Measurements from ENCODE around the gene GPAT2. TPM values are rescaled to one million over a fixed set of nuclear protein-coding genes. Genes with fewer than 3 reads are reported as not detected.
"Not testable (repeated sequence)": the region's sequence is repeated elsewhere in the genome, so short reads cannot be mapped to it uniquely, and the experiment has no call there.

Gene GPAT2
- total and polyA plus RNA-seq, 4 donors = 1.2 to 6.2 (median 4.8) TPM

DNA sequence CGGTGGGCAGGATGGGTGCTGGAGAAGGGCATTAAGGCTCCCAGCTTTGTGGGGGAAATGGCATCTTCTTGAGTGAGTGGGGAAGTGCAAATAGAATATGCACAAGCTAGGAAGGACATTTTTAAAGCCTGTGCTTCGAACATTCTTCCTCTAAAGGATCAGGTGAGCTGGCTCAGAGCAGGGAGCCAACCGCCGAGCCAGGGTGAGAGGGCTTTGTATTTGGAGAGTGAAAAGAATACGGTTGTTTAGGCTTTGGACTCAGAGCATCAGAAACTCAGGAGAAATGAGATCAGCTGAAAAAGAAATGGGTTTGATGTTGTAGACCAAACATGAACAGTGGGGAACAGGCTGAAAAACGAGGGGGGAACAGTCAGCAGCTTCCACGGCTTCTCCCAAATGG lies 19.8 kb upstream of the GPAT2 start:
- not testable (repeated sequence) for H3K4me1 ChIP-seq (ENCODE audit: control insufficient read depth in 5 of 5, insufficient read depth in 5 of 5, low read length in 5 of 5); H3K4me3 ChIP-seq; H3K27ac ChIP-seq (ENCODE audit: low read depth in 1 of 2, low read length in 1 of 2); DNase-seq; H3K9ac ChIP-seq (ENCODE audit: insufficient read depth in 1 of 2, low read length in 2 of 2); H3K36me3 ChIP-seq (ENCODE audit: control insufficient read depth in 4 of 4, insufficient read depth in 4 of 4, low read length in 4 of 4); ATAC-seq (ENCODE audit: insufficient read depth, low FRiP score); H3K27me3 ChIP-seq (ENCODE audit: control insufficient read depth in 3 of 3, insufficient read depth in 3 of 3, low read length in 2 of 3); H3K9me3 ChIP-seq (ENCODE audit: control insufficient read depth in 4 of 4, insufficient read depth in 3 of 4, low read length in 3 of 4)
- 84 to 92% methylated on average over 6 of the region's 7 CpGs for WGBS, 2 donors

DNA sequence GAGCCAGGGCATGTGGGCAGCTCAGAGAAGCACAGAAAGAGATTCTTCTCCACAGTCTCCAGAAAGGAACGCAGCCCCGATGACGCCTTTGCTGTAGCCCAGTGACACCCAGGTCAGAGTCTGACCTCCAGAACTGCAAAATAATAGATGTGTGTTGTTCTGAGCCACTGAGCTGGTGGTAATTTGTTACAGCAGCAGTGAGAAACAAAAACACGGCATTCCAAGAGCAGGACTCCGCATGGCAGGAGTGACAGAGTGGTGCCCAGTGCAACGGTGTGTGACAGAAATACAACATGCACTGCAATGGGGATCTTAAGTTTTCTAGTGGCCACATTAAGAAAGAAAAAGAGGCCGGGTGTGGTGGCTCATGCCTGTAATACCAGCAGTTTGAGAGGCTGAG lies 18.7 kb upstream of the GPAT2 start:
- not testable (repeated sequence) for H3K36me3 ChIP-seq (ENCODE audit: control insufficient read depth in 4 of 4, insufficient read depth in 4 of 4, low read length in 4 of 4); ATAC-seq (ENCODE audit: insufficient read depth, low FRiP score); H3K27me3 ChIP-seq (ENCODE audit: control insufficient read depth in 3 of 3, insufficient read depth in 3 of 3, low read length in 2 of 3); H3K27ac ChIP-seq (ENCODE audit: low read depth in 1 of 2, low read length in 1 of 2); DNase-seq; H3K9ac ChIP-seq (ENCODE audit: insufficient read depth in 1 of 2, low read length in 2 of 2); H3K9me3 ChIP-seq (ENCODE audit: control insufficient read depth in 4 of 4, insufficient read depth in 3 of 4, low read length in 3 of 4); H3K4me3 ChIP-seq; H3K4me1 ChIP-seq (ENCODE audit: control insufficient read depth in 5 of 5, insufficient read depth in 5 of 5, low read length in 5 of 5)
- 91 to 99% methylated on average over 6 to 7 of the region's 7 CpGs for WGBS, 2 donors

DNA sequence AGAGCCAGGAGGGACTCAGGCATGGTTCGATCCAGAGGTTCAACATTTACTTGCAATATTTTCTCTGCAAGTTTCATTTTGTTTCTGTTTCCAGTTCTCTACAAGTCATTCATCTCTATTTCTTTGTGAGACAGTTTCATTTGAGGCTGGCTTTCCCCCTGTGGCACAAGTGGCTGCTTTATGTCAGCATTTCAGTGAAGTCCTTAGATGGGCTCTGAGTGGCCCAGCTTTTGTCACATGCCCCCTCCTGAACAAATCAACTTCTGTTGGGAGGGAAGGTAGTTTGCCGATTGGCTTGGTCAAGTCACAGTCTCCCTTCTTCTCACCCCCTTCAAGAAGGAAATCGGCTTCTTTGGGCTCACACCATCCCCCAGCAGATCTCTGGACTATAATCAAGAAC lies 17.9 kb upstream of the GPAT2 start:
- not testable (repeated sequence) for H3K27ac ChIP-seq (ENCODE audit: low read depth in 1 of 2, low read length in 1 of 2); H3K36me3 ChIP-seq (ENCODE audit: control insufficient read depth in 4 of 4, insufficient read depth in 4 of 4, low read length in 4 of 4); H3K4me3 ChIP-seq; H3K27me3 ChIP-seq (ENCODE audit: control insufficient read depth in 3 of 3, insufficient read depth in 3 of 3, low read length in 2 of 3); ATAC-seq (ENCODE audit: insufficient read depth, low FRiP score); H3K4me1 ChIP-seq (ENCODE audit: control insufficient read depth in 5 of 5, insufficient read depth in 5 of 5, low read length in 5 of 5); H3K9me3 ChIP-seq (ENCODE audit: control insufficient read depth in 4 of 4, insufficient read depth in 3 of 4, low read length in 3 of 4); H3K9ac ChIP-seq (ENCODE audit: insufficient read depth in 1 of 2, low read length in 2 of 2); DNase-seq
- WGBS, 2 donors = 90 to 100% methylated on average over 2 of the region's 3 CpGs

DNA sequence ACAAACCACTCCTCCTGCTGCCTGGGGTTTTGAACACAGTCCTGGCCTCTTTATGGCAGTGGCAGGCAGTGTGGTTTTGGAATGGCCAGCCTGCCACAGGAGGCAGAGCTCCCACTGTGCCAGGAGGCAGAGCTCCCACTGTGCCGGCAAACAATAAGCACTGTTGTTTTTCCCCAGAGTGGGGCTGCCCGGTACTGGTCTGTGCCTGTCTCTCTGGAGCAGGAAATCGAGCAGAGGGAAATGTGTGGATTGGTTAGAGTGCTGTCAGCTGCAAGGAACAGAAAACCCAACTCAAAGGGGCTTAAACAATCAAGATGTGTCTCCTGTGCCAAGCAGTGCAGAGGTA lies 15.2 kb upstream of the GPAT2 start:
- not testable (repeated sequence) for H3K27me3 ChIP-seq (ENCODE audit: control insufficient read depth in 3 of 3, insufficient read depth in 3 of 3, low read length in 2 of 3); H3K36me3 ChIP-seq (ENCODE audit: control insufficient read depth in 4 of 4, insufficient read depth in 4 of 4, low read length in 4 of 4); H3K9me3 ChIP-seq (ENCODE audit: control insufficient read depth in 4 of 4, insufficient read depth in 3 of 4, low read length in 3 of 4); H3K27ac ChIP-seq (ENCODE audit: low read depth in 1 of 2, low read length in 1 of 2); DNase-seq; H3K4me1 ChIP-seq (ENCODE audit: control insufficient read depth in 5 of 5, insufficient read depth in 5 of 5, low read length in 5 of 5); ATAC-seq (ENCODE audit: insufficient read depth, low FRiP score); H3K4me3 ChIP-seq; H3K9ac ChIP-seq (ENCODE audit: insufficient read depth in 1 of 2, low read length in 2 of 2)
- no CpG with 5 or more reads among the region's 3 CpGs for WGBS, 2 donors

DNA sequence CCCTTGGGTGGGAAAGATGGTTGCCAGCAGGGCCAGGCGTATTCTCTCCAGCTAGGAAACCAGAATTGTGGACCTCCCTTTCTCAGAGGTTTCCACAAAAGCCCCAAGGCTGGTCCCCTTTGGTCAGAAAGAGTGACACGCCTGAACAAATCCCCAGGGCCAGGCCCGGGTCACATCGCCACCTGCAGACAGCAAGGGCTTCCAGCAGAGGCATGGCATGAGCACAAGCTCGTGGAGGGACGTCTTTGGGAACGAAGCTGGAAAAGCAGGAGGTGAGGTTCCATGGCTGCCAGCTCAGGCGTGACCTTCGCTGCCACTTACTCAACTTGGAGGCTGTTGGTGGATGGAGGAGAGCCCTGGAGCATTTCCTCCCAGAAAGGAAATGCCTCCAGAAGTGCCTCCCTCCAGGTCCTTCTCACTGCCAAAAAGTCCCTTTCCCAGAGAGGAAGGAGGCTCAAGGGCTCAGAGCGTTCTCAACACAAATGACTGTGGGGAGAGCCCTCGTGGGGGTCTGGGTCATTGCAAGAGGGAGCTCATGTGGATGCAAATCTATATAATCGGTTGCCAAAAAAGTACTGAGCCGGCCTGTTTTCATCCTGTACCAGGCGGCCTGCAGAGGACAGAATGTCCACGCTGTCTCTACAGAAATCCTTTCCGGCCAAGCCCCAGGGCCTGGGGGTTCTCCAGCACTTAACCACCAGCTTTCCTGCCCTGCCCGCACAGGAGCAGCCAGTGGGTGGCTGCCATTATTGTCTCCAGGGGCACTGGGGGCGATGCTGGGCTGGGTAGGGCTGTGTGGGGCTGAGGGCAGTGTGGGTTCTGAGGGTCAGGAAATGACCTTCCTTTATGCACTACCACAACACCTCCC lies 14.6 kb upstream of the GPAT2 start:
- H3K27me3 ChIP-seq (ENCODE audit: control insufficient read depth in 3 of 3, insufficient read depth in 3 of 3, low read length in 2 of 3); H3K27ac ChIP-seq (ENCODE audit: low read depth in 1 of 2, low read length in 1 of 2); H3K4me3 ChIP-seq; H3K9me3 ChIP-seq (ENCODE audit: control insufficient read depth in 4 of 4, insufficient read depth in 3 of 4, low read length in 3 of 4); H3K4me1 ChIP-seq (ENCODE audit: control insufficient read depth in 5 of 5, insufficient read depth in 5 of 5, low read length in 5 of 5); H3K36me3 ChIP-seq (ENCODE audit: control insufficient read depth in 4 of 4, insufficient read depth in 4 of 4, low read length in 4 of 4); ATAC-seq (ENCODE audit: insufficient read depth, low FRiP score); H3K9ac ChIP-seq (ENCODE audit: insufficient read depth in 1 of 2, low read length in 2 of 2): not testable (repeated sequence)
- 48 to 54% methylated on average over 8 to 11 of the region's 18 CpGs for WGBS, 2 donors
- peak in 1 of 3 donors; percentile 5 for DNase-seq

DNA sequence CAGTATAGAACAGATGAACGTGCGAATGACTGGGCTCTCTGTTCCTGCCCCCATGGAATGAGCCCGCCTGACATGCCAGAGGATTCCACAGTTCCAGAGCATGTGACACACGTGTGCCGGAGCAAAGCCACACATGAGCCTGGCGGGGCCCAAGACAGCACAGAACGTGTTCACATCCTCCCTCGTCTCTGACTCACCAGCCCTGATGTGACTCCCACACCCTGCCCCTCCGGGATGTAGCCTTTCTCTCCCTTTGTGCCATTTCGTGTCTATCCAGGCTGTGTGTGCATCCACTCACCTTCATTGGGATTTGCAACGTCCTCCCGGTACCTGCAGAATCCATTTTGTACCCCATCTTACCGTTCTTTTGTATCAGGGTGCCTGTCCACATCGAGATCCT lies 838 bp upstream of the GPAT2 start:
- no CpG with 5 or more reads among the region's 14 CpGs for WGBS, 2 donors
- not testable (repeated sequence) for H3K4me3 ChIP-seq; H3K27me3 ChIP-seq (ENCODE audit: control insufficient read depth in 3 of 3, insufficient read depth in 3 of 3, low read length in 2 of 3); DNase-seq; H3K4me1 ChIP-seq (ENCODE audit: control insufficient read depth in 5 of 5, insufficient read depth in 5 of 5, low read length in 5 of 5); H3K9ac ChIP-seq (ENCODE audit: insufficient read depth in 1 of 2, low read length in 2 of 2); H3K9me3 ChIP-seq (ENCODE audit: control insufficient read depth in 4 of 4, insufficient read depth in 3 of 4, low read length in 3 of 4); H3K36me3 ChIP-seq (ENCODE audit: control insufficient read depth in 4 of 4, insufficient read depth in 4 of 4, low read length in 4 of 4); H3K27ac ChIP-seq (ENCODE audit: low read depth in 1 of 2, low read length in 1 of 2); ATAC-seq (ENCODE audit: insufficient read depth, low FRiP score)

DNA sequence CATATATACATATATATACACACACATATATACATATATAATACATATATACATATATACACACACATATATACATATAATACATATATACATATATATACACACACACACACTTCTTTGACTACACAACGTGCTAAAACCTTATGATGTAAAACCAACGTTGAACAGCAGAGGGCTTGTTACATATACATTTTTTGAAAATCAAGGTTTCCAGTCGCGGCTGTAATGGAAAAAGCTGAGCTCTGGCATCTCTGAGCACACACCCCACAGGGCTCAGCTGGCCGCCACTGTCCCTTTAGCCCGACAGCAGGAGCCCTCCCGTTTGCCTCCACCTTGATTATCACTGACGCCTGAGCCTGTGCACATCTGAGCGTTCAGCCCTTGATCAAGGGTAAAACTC lies 719 bp downstream of the GPAT2 start:
- WGBS, 2 donors = no CpG with 5 or more reads among the region's 9 CpGs

DNA sequence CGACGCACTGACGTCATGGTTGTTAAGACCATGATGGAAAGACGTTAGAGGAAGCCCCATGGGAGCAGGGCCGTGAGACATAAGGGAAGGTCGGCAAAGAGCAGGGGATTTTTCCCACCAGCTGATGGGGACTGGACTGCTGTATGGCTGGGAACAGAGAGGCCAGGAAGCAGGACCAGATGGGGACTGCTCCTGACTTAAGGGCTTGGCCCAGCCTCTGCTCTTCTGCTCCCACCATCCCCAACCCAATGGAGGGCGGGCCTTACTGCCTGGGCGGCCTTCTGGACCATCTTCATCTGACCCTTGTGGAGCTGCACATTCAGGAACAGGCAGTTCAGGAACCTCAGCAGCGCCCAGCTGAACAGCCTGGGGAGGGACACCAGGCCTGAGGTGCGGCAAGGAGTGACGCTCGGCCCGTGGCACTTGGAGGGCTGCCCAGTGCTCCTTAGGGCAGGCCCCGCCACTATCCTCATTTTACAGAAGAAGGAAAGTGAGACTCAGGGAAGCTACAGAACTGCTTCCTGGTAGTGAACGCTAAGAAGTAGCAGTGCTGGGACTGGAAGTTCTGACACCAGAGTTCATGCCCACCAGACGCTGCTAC lies 6.9 kb downstream of the GPAT2 start:
- not testable (repeated sequence) for H3K9ac ChIP-seq (ENCODE audit: insufficient read depth in 1 of 2, low read length in 2 of 2); ATAC-seq (ENCODE audit: insufficient read depth, low FRiP score); H3K27ac ChIP-seq (ENCODE audit: low read depth in 1 of 2, low read length in 1 of 2); H3K36me3 ChIP-seq (ENCODE audit: control insufficient read depth in 4 of 4, insufficient read depth in 4 of 4, low read length in 4 of 4); H3K4me3 ChIP-seq; DNase-seq; H3K27me3 ChIP-seq (ENCODE audit: control insufficient read depth in 3 of 3, insufficient read depth in 3 of 3, low read length in 2 of 3); H3K4me1 ChIP-seq (ENCODE audit: control insufficient read depth in 5 of 5, insufficient read depth in 5 of 5, low read length in 5 of 5); H3K9me3 ChIP-seq (ENCODE audit: control insufficient read depth in 4 of 4, insufficient read depth in 3 of 4, low read length in 3 of 4)
- WGBS, 2 donors = no CpG with 5 or more reads among the region's 16 CpGs

More for the DNA sequence above, 719 bp downstream of the GPAT2 start:
- H3K27me3 ChIP-seq (ENCODE audit: control insufficient read depth in 3 of 3, insufficient read depth in 3 of 3, low read length in 2 of 3); H3K9me3 ChIP-seq (ENCODE audit: control insufficient read depth in 4 of 4, insufficient read depth in 3 of 4, low read length in 3 of 4); H3K27ac ChIP-seq (ENCODE audit: low read depth in 1 of 2, low read length in 1 of 2); H3K4me3 ChIP-seq; DNase-seq; H3K36me3 ChIP-seq (ENCODE audit: control insufficient read depth in 4 of 4, insufficient read depth in 4 of 4, low read length in 4 of 4); ATAC-seq (ENCODE audit: insufficient read depth, low FRiP score); H3K9ac ChIP-seq (ENCODE audit: insufficient read depth in 1 of 2, low read length in 2 of 2); H3K4me1 ChIP-seq (ENCODE audit: control insufficient read depth in 5 of 5, insufficient read depth in 5 of 5, low read length in 5 of 5): not testable (repeated sequence)

Measured in lung (tissue), 10 donors.